A673 (cell line): ENCODE measurements around the gene UFC1. TPM values are rescaled to one million over a fixed set of nuclear protein-coding genes. Genes with fewer than 3 reads are reported as not detected.

Experiments
- BruUV-seq: library from RNA; stranded (reverse); fragments of 400-500 nt; replicated peaks from 2 replicates; lab custom pipeline; 2021; lab: Mats Ljungman, UMichigan
- CTCF ChIA-PET: fragments of 300-600 bp; sonication (Branson Sonifier 250); formaldehyde crosslinking; loops from one replicate; lab custom pipeline; 2022; ENCODE audit warnings: antibody characterized with exemption; lab: Charles Lee
- POLR2A ChIA-PET: fragments of 300-600 bp; sonication (Branson Sonifier 250); formaldehyde crosslinking; loops from one replicate; lab custom pipeline; 2022; ENCODE audit warnings: antibody characterized with exemption; ENCODE audit not compliant: low non-redundant PET; lab: Charles Lee
- DNase-seq: peaks from one replicate; pipeline ENCODE4 v3.0.0-alpha.2; 2015; ENCODE audit warnings: low spot score
- H3K27ac ChIP-seq: fragments of 200-600 bp; sonication (generic); 2 replicates; pipeline ENCODE4 v1.5.1; 2016; ENCODE audit warnings: mixed run types, low read depth, mild to moderate bottlenecking, mixed read lengths, antibody characterized with exemption, low read length; ENCODE audit not compliant: poor library complexity, severe bottlenecking
- H3K27me3 ChIP-seq: fragments of 200-600 bp; sonication (generic); replicated peaks from 2 replicates; pipeline ENCODE4 v1.6.1; 2017; ENCODE audit warnings: mixed run types, low read depth, mild to moderate bottlenecking, mixed read lengths, antibody characterized with exemption, low read length; ENCODE audit not compliant: insufficient read depth, poor library complexity
- H3K36me3 ChIP-seq: fragments of 200-600 bp; sonication (generic); 2 replicates; pipeline ENCODE4 v1.6.1; 2016; ENCODE audit warnings: mixed run types, mild to moderate bottlenecking, mixed read lengths, antibody characterized with exemption, low read length; ENCODE audit not compliant: insufficient read depth, poor library complexity, severe bottlenecking
- H3K4me1 ChIP-seq: fragments of 200-600 bp; sonication (generic); 2 replicates; pipeline ENCODE4 v1.6.1; 2017; ENCODE audit warnings: mixed run types, mild to moderate bottlenecking, mixed read lengths, antibody characterized with exemption, low read length; ENCODE audit not compliant: insufficient read depth, poor library complexity, severe bottlenecking
- H3K4me3 ChIP-seq: fragments of 200-600 bp; sonication (generic); 2 replicates; pipeline ENCODE4 v1.5.1; 2016; ENCODE audit warnings: low read depth, mixed run types, mild to moderate bottlenecking, mixed read lengths, low read length; ENCODE audit not compliant: poor library complexity, severe bottlenecking
- H3K9me3 ChIP-seq: fragments of 200-600 bp; sonication (generic); 2 replicates; pipeline ENCODE4 v1.6.1; 2016; ENCODE audit warnings: mixed run types, low read depth, mild to moderate bottlenecking, mixed read lengths, antibody characterized with exemption, low read length; ENCODE audit not compliant: poor library complexity, severe bottlenecking
- EZH2 ChIP-seq: fragments of 200-600 bp; sonication (generic); IDR thresholded peaks from 2 replicates; pipeline ENCODE4 v1.6.1; 2017; ENCODE audit warnings: borderline replicate concordance, low read depth, mild to moderate bottlenecking, mixed read lengths, antibody characterized with exemption, low read length; ENCODE audit not compliant: poor library complexity, severe bottlenecking
- intact Hi-C: fragments of 100-400 bp; cut with micrococcal nuclease; formaldehyde crosslinking; loops from one replicate; pipeline ENCODE4 v1.10.0; 2022; ENCODE audit not compliant: unreplicated experiment
- total RNA-seq: library from RNA; stranded (reverse); gene quantifications from 2 replicates; pipeline ENCODE4 v1.2.3, GENCODE V29; 2021
- TF ChIP-seq, protein P1 (sequence below): fragments of 300-800, 200-600 bp; sonication (generic); conservative IDR thresholded peaks from 2 replicates; pipeline ENCODE4 v1.5.1; 2017; ENCODE audit warnings: low read depth, mild to moderate bottlenecking, antibody characterized with exemption, low read length, moderate library complexity, mixed read lengths

The UFC1 gene
- total RNA-seq, 1 experiment from 2014 or later, result 82.7 TPM

DNA sequence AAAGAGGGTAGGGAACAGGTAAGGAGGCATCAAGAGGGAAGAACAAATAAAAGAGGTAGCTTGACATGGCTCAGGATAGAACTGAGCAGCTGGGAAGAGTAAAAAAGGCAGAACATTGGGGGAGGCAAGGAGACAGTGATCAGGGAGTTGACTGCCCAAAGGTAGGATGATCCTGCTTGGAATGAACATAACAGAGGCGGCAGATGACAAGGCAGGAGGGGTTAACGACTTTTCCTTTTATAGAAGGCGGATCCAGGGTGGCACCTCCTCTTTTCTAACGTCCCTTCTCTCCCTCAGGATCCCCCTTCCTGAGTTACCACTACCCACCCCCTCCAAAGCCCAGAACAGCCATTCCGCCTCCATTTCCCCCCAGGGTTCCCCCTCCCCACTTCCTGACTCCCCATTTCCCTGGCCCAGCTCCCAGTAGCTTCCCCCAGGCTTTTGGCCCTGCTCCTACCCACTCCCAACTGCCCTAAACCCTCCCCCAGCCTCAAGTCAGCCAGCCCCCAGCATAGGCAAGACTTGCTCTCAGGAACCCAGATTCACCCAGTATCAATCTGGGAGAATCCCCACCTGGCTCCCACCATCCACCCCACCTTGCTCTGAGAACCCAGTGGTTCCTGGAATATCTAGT lies 45.8 kb downstream of the UFC1 start:
- CTCF ChIA-PET, result interaction anchor here (2.8 kb wide), 1 partner anchor 26 kb away, joined by 8 read pairs; the partner anchor contains the start of gene TOMM40L
- Histone ChIP-seq H3K36me3 (peaks cover 28% of the 10 kb centered on the region), H3K4me1 (peaks cover 51% of the 10 kb centered on the region), H3K9me3 (no peaks in the 10 kb centered on the region), H3K27me3 (no peaks in the 10 kb centered on the region), H3K4me3 (peak overlapping the region; percentile 57), H3K27ac (peak overlapping the region; percentile 87)
- peak; percentile 76 for DNase-seq
- intact Hi-C loops, result no loop called here
- BruUV-seq, result no TSS peak
- TF ChIP-seq, protein P1, sequence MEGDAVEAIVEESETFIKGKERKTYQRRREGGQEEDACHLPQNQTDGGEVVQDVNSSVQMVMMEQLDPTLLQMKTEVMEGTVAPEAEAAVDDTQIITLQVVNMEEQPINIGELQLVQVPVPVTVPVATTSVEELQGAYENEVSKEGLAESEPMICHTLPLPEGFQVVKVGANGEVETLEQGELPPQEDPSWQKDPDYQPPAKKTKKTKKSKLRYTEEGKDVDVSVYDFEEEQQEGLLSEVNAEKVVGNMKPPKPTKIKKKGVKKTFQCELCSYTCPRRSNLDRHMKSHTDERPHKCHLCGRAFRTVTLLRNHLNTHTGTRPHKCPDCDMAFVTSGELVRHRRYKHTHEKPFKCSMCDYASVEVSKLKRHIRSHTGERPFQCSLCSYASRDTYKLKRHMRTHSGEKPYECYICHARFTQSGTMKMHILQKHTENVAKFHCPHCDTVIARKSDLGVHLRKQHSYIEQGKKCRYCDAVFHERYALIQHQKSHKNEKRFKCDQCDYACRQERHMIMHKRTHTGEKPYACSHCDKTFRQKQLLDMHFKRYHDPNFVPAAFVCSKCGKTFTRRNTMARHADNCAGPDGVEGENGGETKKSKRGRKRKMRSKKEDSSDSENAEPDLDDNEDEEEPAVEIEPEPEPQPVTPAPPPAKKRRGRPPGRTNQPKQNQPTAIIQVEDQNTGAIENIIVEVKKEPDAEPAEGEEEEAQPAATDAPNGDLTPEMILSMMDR, result no peak
- no peak for TF ChIP-seq EZH2
- POLR2A ChIA-PET, result interaction anchor here (0.6 kb wide), 1 partner anchor 78 kb away, joined by 5 read pairs; no protein-coding TSS in a partner anchor

GRCh38 chr1:161200421-161200991 lies 46.7 kb downstream of the UFC1 start:
- Histone ChIP-seq H3K36me3 (peaks cover 24% of the 10 kb centered on the region), H3K27ac (peak overlapping the region; percentile 87), H3K4me3 (no peak overlapping the region), H3K27me3 (no peaks in the 10 kb centered on the region), H3K4me1 (peaks cover 51% of the 10 kb centered on the region), H3K9me3 (no peaks in the 10 kb centered on the region)
- ChIA-PET CTCF (interaction anchor here (0.6 to 2.8 kb wide), 2 partner anchors 25 to 91 kb away, joined by 8 to 10 read pairs; partner anchors contain the start of gene TOMM40L), POLR2A (no interaction called here)
- no TSS peak for BruUV-seq
- intact Hi-C loops, result no loop called here
- TF ChIP-seq, protein P1, result no peak
- TF ChIP-seq EZH2, result no peak
- DNase-seq, result no peak

GRCh38 chr1:161200992-161201835 lies 47.4 kb downstream of the UFC1 start:
- TF ChIP-seq, protein P1, result no peak
- no peak for TF ChIP-seq EZH2
- Histone ChIP-seq H3K4me3 (peak overlapping the region; percentile 92), H3K4me1 (peaks cover 48% of the 10 kb centered on the region), H3K27me3 (no peaks in the 10 kb centered on the region), H3K36me3 (peaks cover 23% of the 10 kb centered on the region), H3K27ac (peak overlapping the region; percentile 87), H3K9me3 (no peaks in the 10 kb centered on the region)
- BruUV-seq, result no TSS peak
- CTCF ChIA-PET, result interaction anchor here (0.6 to 2.8 kb wide), 3 partner anchors 24 to 90 kb away, joined by 8 to 14 read pairs (median 10); partner anchors contain the start of gene TOMM40L
- POLR2A ChIA-PET, result interaction anchor here (0.6 to 1.2 kb wide), 3 partner anchors 17 to 46 kb away, joined by 4 to 5 read pairs (median 4); partner anchors contain the start of gene B4GALT3
- no peak for DNase-seq
- intact Hi-C loops, result no loop called here
